Common myeloid progenitor, CD34-positive (primary cell): Measurements from ENCODE around the gene PDE3B.
"Not testable (repeated sequence)": the region's sequence is repeated elsewhere in the genome, so short reads cannot be mapped to it uniquely, and the experiment has no call there.

Source experiments
- CTCF ChIA-PET: fragments of 350-600 bp; sonication (Branson Sonifier 250); formaldehyde crosslinking; loops from one replicate; lab custom pipeline; 2021; ENCODE audit warnings: antibody characterized with exemption; lab: Charles Lee
- POLR2A ChIA-PET: fragments of 350-600 bp; sonication (Branson Sonifier 250); formaldehyde crosslinking; loops from one replicate; lab custom pipeline; 2021; ENCODE audit warnings: antibody characterized with exemption; lab: Charles Lee
- DNase-seq, 3 donors: peaks; one replicate each; pipeline versions ENCODE4 v3.0.0 to v3.0.0-alpha.2; 2013
- H3K27ac ChIP-seq, 2 experiments: 1 replicate in 1 of 2; 2 replicates in 1 of 2; pipeline ENCODE4 v1.7.0; 2013; ENCODE audit warnings: inconsistent platforms in 2 of 2, low read length in 2 of 2, mild to moderate bottlenecking in 2 of 2, low read depth in 1 of 2, moderate library complexity in 1 of 2; ENCODE audit not compliant: severe bottlenecking in 2 of 2, insufficient read depth in 1 of 2, poor library complexity in 1 of 2
- H3K27me3 ChIP-seq, 5 experiments: replicated peaks in 2 of 5; 1 replicate in 3 of 5; 2 replicates in 2 of 5; pipeline versions ENCODE4 v1.6.1 to v1.7.0; 2013; ENCODE audit warnings: low read length in 4 of 5, mild to moderate bottlenecking in 2 of 5, moderate library complexity in 2 of 5, inconsistent platforms in 1 of 5; ENCODE audit not compliant: insufficient read depth in 5 of 5, control insufficient read depth in 4 of 5
- H3K36me3 ChIP-seq, 4 experiments: 1 replicate in 2 of 4; 2 replicates in 2 of 4; pipeline versions ENCODE4 v1.6.1 to v1.7.0; 2013; ENCODE audit warnings: low read length in 3 of 4, control low read depth in 1 of 4, mild to moderate bottlenecking in 1 of 4; ENCODE audit not compliant: control insufficient read depth in 4 of 4, insufficient read depth in 4 of 4
- H3K4me1 ChIP-seq, 4 experiments: 1 replicate in 3 of 4; 2 replicates in 1 of 4; pipeline versions ENCODE4 v1.6.1 to v1.7.1; 2013; ENCODE audit warnings: low read length in 3 of 4, mild to moderate bottlenecking in 3 of 4, control low read depth in 1 of 4, inconsistent platforms in 1 of 4, moderate library complexity in 1 of 4; ENCODE audit not compliant: control insufficient read depth in 4 of 4, insufficient read depth in 4 of 4; ENCODE audit errors: control extremely low read depth in 1 of 4
- H3K4me3 ChIP-seq, 7 experiments: 1 replicate in 4 of 7; 2 replicates in 3 of 7; pipeline versions ENCODE4 v1.5.1 to v1.7.0; 2013; ENCODE audit warnings: mild to moderate bottlenecking in 7 of 7, low read length in 6 of 7, moderate library complexity in 6 of 7, inconsistent platforms in 2 of 7, low read depth in 2 of 7, control low read depth in 1 of 7; ENCODE audit not compliant: insufficient read depth in 4 of 7, control insufficient read depth in 1 of 7; ENCODE audit errors: extremely low read depth in 1 of 7
- H3K9me3 ChIP-seq, 5 experiments: 1 replicate in 4 of 5; 2 replicates in 1 of 5; pipeline versions ENCODE4 v1.6.1 to v1.7.1; 2013; ENCODE audit warnings: low read length in 4 of 5, mild to moderate bottlenecking in 2 of 5, inconsistent platforms in 1 of 5, low read depth in 1 of 5, moderate library complexity in 1 of 5; ENCODE audit not compliant: control insufficient read depth in 4 of 5, insufficient read depth in 2 of 5; ENCODE audit errors: control extremely low read depth in 1 of 5
- WGBS: methylation state at CpG from one replicate; pipeline ENCODE4 v1.1.5; 2013; ENCODE audit not compliant: insufficient coverage; 5-methylcytosine and 5-hydroxymethylcytosine counted together

The PDE3B gene

DNA sequence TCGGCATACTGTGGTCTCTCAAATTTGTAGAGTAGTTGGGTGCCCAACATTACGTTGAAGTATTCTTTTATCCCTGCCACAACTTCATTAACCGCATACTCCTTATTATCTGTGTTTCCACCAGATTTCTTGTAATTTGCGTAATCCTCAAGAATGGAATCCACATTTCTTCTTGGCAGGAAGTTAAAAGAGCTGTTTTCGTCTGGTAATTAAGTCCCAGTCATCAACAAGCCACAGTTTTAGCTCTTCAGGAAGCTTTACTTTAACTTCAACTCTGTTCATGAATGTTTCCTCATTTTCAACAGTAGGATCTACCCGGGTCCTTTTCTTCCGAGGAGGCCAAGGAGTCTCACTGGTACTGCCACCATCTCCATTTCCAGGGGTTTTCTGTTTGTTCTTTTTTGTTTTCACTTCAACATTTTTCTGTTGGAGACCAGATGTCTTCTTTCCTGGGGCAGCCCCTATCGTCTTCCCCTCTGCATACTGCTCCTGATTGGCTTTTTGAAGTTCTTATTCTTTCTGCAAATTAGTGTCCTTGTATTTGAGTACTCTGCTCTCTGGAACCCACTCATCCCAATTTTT lies 30.3 kb downstream of the PDE3B start:
- no peak overlapping the region for H3K27ac ChIP-seq
- H3K27me3 ChIP-seq, result no peaks in the 10 kb centered on the region
- CTCF ChIA-PET, result no interaction called here
- peaks cover 0 to 12% (median 1%) of the 10 kb centered on the region in 4 experiments for H3K4me1 ChIP-seq
- POLR2A ChIA-PET, result no interaction called here
- H3K36me3 ChIP-seq, result no peaks in the 10 kb centered on the region
- DNase-seq, result peak in 2 of 3 donors; percentile 21 to 45
- no peaks in the 10 kb centered on the region for H3K9me3 ChIP-seq
- no peak overlapping the region for H3K4me3 ChIP-seq
- WGBS, result 52% methylated on average over 7 of the region's 8 CpGs

DNA sequence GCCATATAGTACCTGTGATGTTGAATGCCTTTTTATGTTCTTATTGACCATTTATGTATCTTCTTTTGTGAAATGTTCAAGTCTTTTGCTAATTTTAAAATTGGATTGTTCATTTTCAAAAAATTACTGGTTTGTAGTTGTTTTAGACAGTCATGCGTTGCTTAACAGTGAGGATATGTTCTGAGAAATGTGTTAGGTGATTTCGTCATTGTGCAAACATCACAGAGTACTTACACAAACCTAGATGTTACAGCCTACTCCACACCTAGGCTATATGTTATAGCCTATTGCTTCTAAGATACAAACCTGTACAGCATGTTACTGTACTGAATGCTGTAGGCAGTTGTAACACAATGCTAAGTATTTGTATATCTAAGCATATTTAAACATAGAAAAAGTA lies 32.5 kb downstream of the PDE3B start:
- DNase-seq, result no peak
- H3K4me1 ChIP-seq, result peaks cover 0 to 12% (median 1%) of the 10 kb centered on the region in 4 experiments
- peaks cover 0 to 4% (median 0%) of the 10 kb centered on the region in 4 experiments for H3K36me3 ChIP-seq
- H3K4me3 ChIP-seq, result no peak overlapping the region
- CTCF ChIA-PET, result no interaction called here
- no CpG with 5 or more reads among the region's 2 CpGs for WGBS
- H3K9me3 ChIP-seq, result peaks cover 0 to 5% (median 1%) of the 10 kb centered on the region in 5 experiments
- H3K27me3 ChIP-seq, result no peaks in the 10 kb centered on the region
- H3K27ac ChIP-seq, result no peak overlapping the region
- POLR2A ChIA-PET, result no interaction called here

DNA sequence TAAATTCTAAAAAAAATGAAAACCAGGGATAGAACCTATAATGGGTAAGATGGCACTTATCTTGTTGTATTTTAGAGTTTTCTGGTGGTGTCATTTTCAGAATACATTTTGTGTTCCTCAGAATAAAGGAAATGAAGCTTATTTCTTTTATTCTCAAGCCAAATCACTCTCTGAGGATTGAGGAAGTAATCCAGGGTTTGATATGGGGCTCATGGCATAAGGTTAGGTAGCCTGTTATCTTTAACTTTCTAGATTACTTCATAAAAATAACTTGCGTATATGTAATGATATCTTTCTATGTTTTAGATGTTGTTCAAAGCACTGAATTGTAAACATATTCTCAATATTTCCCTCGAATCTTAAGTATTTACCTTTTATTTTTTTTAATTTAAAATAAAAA lies 33.5 kb downstream of the PDE3B start:
- Histone ChIP-seq H3K27ac (no peak overlapping the region), H3K4me1 (peaks cover 0 to 12% (median 1%) of the 10 kb centered on the region in 4 experiments), H3K9me3 (peaks cover 0 to 5% (median 1%) of the 10 kb centered on the region in 5 experiments), H3K4me3 (no peak overlapping the region), H3K36me3 (peaks cover 0 to 4% (median 0%) of the 10 kb centered on the region in 4 experiments), H3K27me3 (no peaks in the 10 kb centered on the region)
- no peak for DNase-seq
- ChIA-PET POLR2A (no interaction called here), CTCF (no interaction called here)
- WGBS, result no CpG with 5 or more reads among the region's 2 CpGs

DNA sequence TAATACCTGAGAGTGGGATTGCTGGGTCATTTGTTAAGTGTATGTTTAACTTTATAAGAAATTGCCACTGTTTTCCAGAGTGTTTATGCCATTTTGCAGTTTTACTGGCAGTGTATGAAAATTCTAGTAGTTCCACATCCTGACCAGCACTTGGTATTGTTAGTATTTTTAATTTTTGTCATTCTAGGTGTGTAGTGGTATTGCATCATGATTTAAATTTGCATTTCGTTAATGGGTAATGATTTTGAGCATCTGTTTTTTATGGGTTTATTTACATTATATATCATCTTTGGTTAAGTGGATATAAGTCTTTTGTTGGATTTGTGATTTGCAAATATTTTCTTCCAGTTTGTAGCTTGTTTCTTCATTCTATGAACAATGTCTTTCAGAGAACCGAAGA lies 34.7 kb downstream of the PDE3B start:
- no peaks in the 10 kb centered on the region for H3K27me3 ChIP-seq
- H3K4me3 ChIP-seq, result no peak overlapping the region
- DNase-seq, result no peak
- H3K4me1 ChIP-seq, result peaks cover 0 to 11% (median 1%) of the 10 kb centered on the region in 4 experiments
- no CpG with 5 or more reads among the region's 2 CpGs for WGBS
- ChIA-PET POLR2A (no interaction called here), CTCF (no interaction called here)
- peaks cover 0 to 5% (median 1%) of the 10 kb centered on the region in 5 experiments for H3K9me3 ChIP-seq
- H3K27ac ChIP-seq, result no peak overlapping the region
- H3K36me3 ChIP-seq, result peaks cover 0 to 4% (median 0%) of the 10 kb centered on the region in 4 experiments

- Histone ChIP-seq H3K9me3 (peaks cover 0 to 7% (median 1%) of the 10 kb centered on the region in 5 experiments), H3K36me3 (peaks cover 0 to 4% (median under 1%) of the 10 kb centered on the region in 4 experiments), H3K4me3 (no peak overlapping the region), H3K27me3 (no peaks in the 10 kb centered on the region), H3K27ac (no peak overlapping the region), H3K4me1 (no peaks in the 10 kb centered on the region)
- POLR2A ChIA-PET, result no interaction called here
- CTCF ChIA-PET, result no interaction called here
- WGBS, result 97% methylated on average over 3 of the region's 3 CpGs
- no peak for DNase-seq
Observed at GRCh38 chr11:14679662-14680061, 36.1 kb downstream of the PDE3B start.

GRCh38 chr11:14684234-14684915 lies 40.8 kb downstream of the PDE3B start:
- WGBS, result 98% methylated on average over 3 of the region's 6 CpGs
- H3K27me3 ChIP-seq, DNase-seq, H3K4me1 ChIP-seq, H3K36me3 ChIP-seq, POLR2A ChIA-PET, H3K9me3 ChIP-seq, H3K4me3 ChIP-seq, H3K27ac ChIP-seq, CTCF ChIA-PET: not testable (repeated sequence)

GRCh38 chr11:14687456-14687855 lies 43.9 kb downstream of the PDE3B start:
- CTCF ChIA-PET, result interaction anchor here (0.7 kb wide), 1 partner anchor 11 kb away, joined by 3 read pairs; no protein-coding TSS in a partner anchor

More at GRCh38 chr11:14687456-14687855, 43.9 kb downstream of the PDE3B start:
- Histone ChIP-seq H3K4me1 (no peaks in the 10 kb centered on the region), H3K27me3 (no peaks in the 10 kb centered on the region), H3K36me3 (peaks cover 0 to 2% (median 0%) of the 10 kb centered on the region in 4 experiments), H3K9me3 (peaks cover 0 to 2% (median under 1%) of the 10 kb centered on the region in 5 experiments), H3K27ac (no peak overlapping the region), H3K4me3 (no peak overlapping the region)
- no peak for DNase-seq
- POLR2A ChIA-PET, result no interaction called here
